ENCODE data around the gene ALOX12.
A peak's percentile ranks its signal among the peaks of the same experiment; 100 is the strongest.

DNA sequence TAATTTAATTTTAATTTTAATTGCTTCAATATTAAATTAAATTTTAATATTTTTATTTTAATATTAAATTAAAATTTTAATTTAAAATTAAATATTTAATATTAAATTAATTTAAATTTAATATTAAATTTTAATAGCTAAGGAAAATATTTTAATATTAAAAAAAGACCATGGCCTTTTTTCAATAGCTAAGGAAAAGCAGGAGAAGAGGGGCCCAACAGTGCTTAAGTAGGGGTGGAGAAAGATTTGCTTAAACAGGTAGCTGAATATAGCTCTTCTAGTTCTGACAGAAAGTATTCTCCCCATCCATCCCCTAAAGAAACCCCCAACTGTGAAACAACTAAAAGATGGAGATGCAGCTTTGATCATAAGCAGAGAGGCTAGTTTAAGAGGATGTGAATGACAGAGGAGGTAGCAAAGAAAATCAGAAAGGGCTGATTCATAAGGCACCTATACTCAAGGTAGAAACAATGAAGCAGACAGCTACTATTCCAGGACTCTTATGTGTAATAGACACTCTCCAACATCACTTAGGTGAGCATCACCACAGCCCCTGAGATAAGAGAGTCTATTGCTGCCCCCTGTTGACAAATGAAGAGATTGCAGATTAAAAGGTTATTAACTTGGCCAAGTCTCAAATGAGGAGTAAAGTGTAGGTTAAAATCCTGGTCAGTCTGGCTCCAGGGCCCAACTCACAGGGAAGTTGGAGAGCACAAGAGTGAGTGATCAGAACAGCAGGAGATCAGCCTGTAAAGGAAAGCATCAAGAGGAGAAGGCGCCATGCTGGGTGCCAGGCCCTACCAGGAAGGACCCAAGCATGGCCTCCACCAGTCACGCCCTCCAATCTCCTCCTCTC is 8.8 kb downstream of the ALOX12 start:
- TF ChIP-seq, protein P1, sequence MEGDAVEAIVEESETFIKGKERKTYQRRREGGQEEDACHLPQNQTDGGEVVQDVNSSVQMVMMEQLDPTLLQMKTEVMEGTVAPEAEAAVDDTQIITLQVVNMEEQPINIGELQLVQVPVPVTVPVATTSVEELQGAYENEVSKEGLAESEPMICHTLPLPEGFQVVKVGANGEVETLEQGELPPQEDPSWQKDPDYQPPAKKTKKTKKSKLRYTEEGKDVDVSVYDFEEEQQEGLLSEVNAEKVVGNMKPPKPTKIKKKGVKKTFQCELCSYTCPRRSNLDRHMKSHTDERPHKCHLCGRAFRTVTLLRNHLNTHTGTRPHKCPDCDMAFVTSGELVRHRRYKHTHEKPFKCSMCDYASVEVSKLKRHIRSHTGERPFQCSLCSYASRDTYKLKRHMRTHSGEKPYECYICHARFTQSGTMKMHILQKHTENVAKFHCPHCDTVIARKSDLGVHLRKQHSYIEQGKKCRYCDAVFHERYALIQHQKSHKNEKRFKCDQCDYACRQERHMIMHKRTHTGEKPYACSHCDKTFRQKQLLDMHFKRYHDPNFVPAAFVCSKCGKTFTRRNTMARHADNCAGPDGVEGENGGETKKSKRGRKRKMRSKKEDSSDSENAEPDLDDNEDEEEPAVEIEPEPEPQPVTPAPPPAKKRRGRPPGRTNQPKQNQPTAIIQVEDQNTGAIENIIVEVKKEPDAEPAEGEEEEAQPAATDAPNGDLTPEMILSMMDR (IDR thresholded peaks at IDR 0.05), result peak; percentile 65 to 79 (median 73)
- TF ChIP-seq POLR2AphosphoS5 (IDR thresholded peaks at IDR 0.05) (no peak), POLR2A (IDR thresholded peaks at IDR 0.05) (no peak), EP300 (IDR thresholded peaks at IDR 0.05; ENCODE audit: low read depth) (no peak)
